Choroid plexus epithelial cell (primary cell): ENCODE measurements around the gene ARHGAP45.

Experiments
- DNase-seq: peaks from one replicate; pipeline ENCODE4 v3.0.0-alpha.2; 2010; ENCODE audit warnings: low read depth
- H3K4me3 ChIP-seq: 2 replicates; pipeline ENCODE4 v1.5.1; 2011; ENCODE audit warnings: low read depth, mild to moderate bottlenecking, control low read depth, low read length, moderate library complexity
- TF ChIP-seq, protein P1 (sequence below): conservative IDR thresholded peaks from 2 replicates; pipeline ENCODE4 v1.5.1; 2011; ENCODE audit warnings: low read depth, mild to moderate bottlenecking, control low read depth, inconsistent platforms, low read length, moderate library complexity

The ARHGAP45 gene

GRCh38 chr19:1040476-1041271 lies 26.3 kb upstream of the ARHGAP45 start:
- DNase-seq, result peak; percentile 97
- H3K4me3 ChIP-seq, result peak overlapping the region; percentile 67
- TF ChIP-seq, protein P1, sequence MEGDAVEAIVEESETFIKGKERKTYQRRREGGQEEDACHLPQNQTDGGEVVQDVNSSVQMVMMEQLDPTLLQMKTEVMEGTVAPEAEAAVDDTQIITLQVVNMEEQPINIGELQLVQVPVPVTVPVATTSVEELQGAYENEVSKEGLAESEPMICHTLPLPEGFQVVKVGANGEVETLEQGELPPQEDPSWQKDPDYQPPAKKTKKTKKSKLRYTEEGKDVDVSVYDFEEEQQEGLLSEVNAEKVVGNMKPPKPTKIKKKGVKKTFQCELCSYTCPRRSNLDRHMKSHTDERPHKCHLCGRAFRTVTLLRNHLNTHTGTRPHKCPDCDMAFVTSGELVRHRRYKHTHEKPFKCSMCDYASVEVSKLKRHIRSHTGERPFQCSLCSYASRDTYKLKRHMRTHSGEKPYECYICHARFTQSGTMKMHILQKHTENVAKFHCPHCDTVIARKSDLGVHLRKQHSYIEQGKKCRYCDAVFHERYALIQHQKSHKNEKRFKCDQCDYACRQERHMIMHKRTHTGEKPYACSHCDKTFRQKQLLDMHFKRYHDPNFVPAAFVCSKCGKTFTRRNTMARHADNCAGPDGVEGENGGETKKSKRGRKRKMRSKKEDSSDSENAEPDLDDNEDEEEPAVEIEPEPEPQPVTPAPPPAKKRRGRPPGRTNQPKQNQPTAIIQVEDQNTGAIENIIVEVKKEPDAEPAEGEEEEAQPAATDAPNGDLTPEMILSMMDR, result no peak

GRCh38 chr19:1041272-1041834 lies 25.6 kb upstream of the ARHGAP45 start:
- no peak for DNase-seq
- peak overlapping the region; percentile 55 for H3K4me3 ChIP-seq
- TF ChIP-seq, protein P1, result no peak

DNA sequence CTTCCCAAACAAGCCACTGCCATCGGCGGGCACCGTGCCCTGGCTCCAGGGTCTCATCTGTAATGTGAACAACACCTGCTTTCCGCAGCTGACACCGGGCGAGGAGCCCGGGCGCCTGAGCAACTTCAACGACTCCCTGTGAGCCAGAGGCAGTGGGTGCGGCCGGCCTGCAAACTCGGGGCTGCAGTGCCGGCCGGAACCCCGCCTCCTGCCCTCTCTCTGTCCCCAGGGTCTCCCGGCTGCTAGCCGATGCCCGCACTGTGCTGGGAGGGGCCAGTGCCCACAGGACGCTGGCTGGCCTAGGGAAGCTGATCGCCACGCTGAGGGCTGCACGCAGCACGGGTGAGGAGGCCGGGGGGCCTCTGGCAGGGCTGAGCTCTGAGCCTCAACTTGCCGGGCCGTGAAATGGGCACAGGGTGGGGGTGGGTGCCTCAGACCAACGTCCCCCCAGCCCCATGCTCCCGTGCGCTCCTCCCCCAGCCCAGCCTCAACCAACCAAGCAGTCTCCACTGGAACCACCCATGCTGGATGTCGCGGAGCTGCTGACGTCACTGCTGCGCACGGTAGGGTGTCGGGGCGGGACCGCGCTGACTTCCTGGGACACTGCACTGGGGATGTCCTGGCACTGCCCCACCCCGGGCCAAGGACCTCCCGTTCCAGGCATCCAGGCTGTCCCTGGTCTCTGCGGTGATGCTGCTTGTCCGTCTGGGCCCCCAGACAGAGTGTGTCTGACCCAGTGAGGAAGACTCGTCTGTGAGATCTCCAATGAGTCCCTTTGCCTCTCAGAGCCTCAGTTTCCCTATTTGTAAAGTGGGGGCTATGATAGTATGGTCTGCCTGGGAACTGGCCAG lies 24.9 kb upstream of the ARHGAP45 start:
- no peak overlapping the region for H3K4me3 ChIP-seq
- TF ChIP-seq, protein P1, result no peak
- no peak for DNase-seq

GRCh38 chr19:1042689-1043511 lies 24.1 kb upstream of the ARHGAP45 start:
- no peak overlapping the region for H3K4me3 ChIP-seq
- no peak for DNase-seq
- TF ChIP-seq, protein P1, result no peak

DNA sequence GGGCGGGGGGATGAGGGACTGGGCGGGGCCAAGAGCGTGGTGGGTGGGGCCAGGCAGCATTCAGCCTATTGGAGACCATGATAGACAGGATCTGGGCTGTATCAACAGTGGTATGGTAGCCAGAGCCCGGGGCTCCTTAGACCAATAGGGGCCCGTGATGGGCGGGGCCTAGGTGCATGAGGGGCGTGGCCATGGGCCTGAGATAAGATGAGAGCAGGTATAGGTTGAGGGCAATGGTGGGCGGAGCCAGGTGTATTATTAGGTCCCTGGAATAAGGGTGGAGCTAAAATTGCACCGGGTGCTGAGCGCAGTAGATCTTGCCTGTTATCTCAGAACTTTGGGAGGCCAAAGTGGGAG lies 21.7 kb upstream of the ARHGAP45 start:
- TF ChIP-seq, protein P1, result no peak
- DNase-seq, result no peak
- H3K4me3 ChIP-seq, result no peak overlapping the region

DNA sequence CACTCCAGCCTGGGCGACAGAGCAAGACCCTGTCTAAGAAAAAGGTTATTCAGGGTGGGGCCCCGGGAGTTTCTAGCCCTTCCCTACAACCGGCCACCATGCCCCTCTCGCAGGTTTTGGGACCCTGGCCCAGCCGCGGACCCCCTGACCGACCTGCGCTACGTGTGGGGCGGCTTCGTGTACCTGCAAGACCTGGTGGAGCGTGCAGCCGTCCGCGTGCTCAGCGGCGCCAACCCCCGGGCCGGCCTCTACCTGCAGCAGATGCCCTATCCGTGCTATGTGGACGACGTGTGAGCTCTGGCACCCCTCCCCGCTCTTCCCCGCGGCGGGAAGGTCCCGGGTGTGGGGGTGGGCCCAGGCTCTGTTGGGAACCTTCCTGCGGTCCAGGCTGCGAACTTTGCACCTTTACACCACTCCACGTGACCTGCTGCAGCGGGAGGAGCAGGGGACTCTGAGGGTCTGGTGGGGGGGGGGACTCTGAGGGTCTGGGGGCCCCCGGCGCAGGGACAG lies 20.8 kb upstream of the ARHGAP45 start:
- DNase-seq, result no peak
- TF ChIP-seq, protein P1, result no peak

More for the DNA sequence above, 20.8 kb upstream of the ARHGAP45 start:
- no peak overlapping the region for H3K4me3 ChIP-seq
